ENCODE results near the gene PCED1A.

PCED1A gene

GRCh38 chr20:2798095-2798805, 42.2 kb downstream of the PCED1A start:
- no peak for TF ChIP-seq POLR2A (IDR thresholded peaks at IDR 0.05; ENCODE audit: extremely low read depth, insufficient read length)
- no peak; the same call in 1 of the 2 replicates for TF ChIP-seq MAX (IDR thresholded peaks at IDR 0.05; ENCODE audit: low read depth, low read length)
- no peak for TF ChIP-seq CTCF (IDR thresholded peaks at IDR 0.05; ENCODE audit: low read depth, low read length)
- no peak for TF ChIP-seq MYC (IDR thresholded peaks at IDR 0.05; ENCODE audit: low read depth, low read length)
- H3K4me3 ChIP-seq (ENCODE audit: low read depth, low read length), result peak overlapping the region; percentile 25
- no peak for DNase-seq (ENCODE audit: low read depth)

DNA sequence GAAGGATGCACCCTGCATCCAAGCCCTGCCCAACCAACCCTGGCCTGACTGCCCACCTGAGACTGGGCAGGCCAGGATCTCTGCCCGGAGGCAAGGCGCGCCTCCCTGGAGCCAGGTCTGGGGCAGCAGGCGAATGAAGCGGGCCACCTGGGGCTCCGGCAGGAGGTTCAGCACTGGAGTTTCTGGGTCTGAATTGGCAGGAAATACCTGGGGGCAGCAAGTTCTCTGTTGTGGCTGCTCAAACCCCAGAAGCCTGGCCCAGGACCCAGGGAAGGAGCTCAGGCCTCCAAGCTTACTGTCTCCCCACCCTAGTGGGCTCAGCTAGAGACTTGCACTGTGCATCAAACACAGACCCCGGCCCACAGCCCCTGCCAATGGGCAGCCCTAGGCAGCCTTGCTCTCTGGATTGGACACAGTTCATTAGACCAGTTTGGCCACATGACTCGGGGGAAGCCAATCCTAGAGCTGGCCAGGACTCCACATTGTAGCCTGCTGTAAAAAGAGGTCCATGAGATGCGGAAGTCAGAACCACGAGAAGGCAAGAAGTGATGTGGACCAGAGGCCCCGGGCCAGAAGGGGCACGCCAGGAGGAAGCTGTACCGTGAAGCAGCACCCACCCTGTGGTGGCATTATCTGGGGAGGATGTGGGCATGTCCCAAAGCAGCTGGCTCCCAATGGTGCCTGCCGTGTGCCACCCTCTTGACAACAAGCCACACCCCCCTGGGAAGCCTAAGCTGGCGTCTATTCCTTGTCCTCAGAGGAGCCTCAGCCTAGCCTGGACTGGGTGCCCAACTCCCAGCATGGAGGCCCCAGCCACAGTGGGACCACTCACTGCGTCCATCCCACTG, 43.1 kb downstream of the PCED1A start:
- no peak for TF ChIP-seq POLR2A (IDR thresholded peaks at IDR 0.05; ENCODE audit: extremely low read depth, insufficient read length)
- no peak for TF ChIP-seq MYC (IDR thresholded peaks at IDR 0.05; ENCODE audit: low read depth, low read length)
- TF ChIP-seq CTCF (IDR thresholded peaks at IDR 0.05; ENCODE audit: low read depth, low read length), result no peak
- TF ChIP-seq MAX (IDR thresholded peaks at IDR 0.05; ENCODE audit: low read depth, low read length), result no peak
- DNase-seq (ENCODE audit: low read depth), result no peak
- no peak overlapping the region for H3K4me3 ChIP-seq (ENCODE audit: low read depth, low read length)

- TF ChIP-seq MAX (IDR thresholded peaks at IDR 0.05; ENCODE audit: low read depth, low read length), result no peak
- TF ChIP-seq CTCF (IDR thresholded peaks at IDR 0.05; ENCODE audit: low read depth, low read length), result no peak
- TF ChIP-seq MYC (IDR thresholded peaks at IDR 0.05; ENCODE audit: low read depth, low read length), result no peak
- TF ChIP-seq POLR2A (IDR thresholded peaks at IDR 0.05; ENCODE audit: extremely low read depth, insufficient read length), result no peak
- H3K4me3 ChIP-seq (ENCODE audit: low read depth, low read length), result no peak overlapping the region
These were observed 44.3 kb downstream of the PCED1A start for GRCh38 chr20:2796011-2796660.

DNA sequence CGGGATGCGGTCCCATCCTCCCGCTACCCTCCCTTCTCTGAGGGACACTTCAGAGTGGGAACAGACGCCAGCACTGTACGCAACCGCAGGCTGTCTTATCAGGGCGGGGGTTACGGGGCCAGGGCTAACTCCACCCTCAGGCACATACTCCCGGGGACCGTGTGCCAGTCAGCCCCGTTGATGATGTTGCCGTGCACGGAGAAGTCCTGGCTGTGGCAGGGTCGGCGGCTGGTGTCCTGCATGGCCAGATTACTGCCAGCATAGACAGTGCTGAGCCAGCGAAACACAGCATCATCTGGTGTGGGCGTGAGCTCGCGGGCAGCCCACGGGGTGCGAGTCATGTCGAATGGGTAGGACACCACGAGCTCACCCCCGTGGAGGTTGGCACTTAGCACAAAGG, 45.0 kb downstream of the PCED1A start:
- H3K4me3 ChIP-seq (ENCODE audit: low read depth, low read length), result no peak overlapping the region
- TF ChIP-seq POLR2A (IDR thresholded peaks at IDR 0.05; ENCODE audit: extremely low read depth, insufficient read length) (no peak), MAX (IDR thresholded peaks at IDR 0.05; ENCODE audit: low read depth, low read length) (no peak), MYC (IDR thresholded peaks at IDR 0.05; ENCODE audit: low read depth, low read length) (no peak), CTCF (IDR thresholded peaks at IDR 0.05; ENCODE audit: low read depth, low read length) (no peak)
- DNase-seq (ENCODE audit: low read depth), result peak; percentile 25

More at GRCh38 chr20:2796011-2796660, 44.3 kb downstream of the PCED1A start:
- no peak for DNase-seq (ENCODE audit: low read depth)

DNA sequence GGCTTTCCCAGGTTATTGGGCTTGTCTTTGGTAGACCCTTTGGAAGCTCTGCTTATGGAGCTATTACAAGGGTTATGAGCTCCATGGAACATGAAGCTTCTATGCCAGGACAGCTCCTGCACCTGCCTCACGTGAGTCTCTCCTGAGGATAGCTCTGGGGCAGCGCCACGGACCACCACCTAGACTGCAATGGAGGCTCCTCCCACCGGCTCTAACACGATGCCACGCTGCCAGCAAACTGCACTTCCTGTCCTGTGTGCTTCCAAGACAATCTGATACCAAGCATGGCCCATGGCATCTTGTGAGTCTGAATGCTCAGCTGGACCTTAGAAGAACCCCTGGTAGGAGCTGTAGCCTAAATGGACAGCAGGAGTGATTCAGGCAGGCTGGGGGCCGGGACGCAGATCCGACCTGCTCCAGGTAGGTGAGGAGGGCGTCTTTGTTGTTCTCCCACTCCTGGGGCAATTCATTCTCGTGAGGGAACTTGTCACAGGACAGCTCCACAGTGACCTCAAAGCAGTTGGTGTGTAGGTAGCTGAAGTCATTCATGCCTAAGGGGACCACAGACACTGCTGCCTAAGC, 45.5 kb downstream of the PCED1A start:
- no peak overlapping the region for H3K4me3 ChIP-seq (ENCODE audit: low read depth, low read length)
- DNase-seq (ENCODE audit: low read depth), result no peak
- TF ChIP-seq CTCF (IDR thresholded peaks at IDR 0.05; ENCODE audit: low read depth, low read length) (no peak), MYC (IDR thresholded peaks at IDR 0.05; ENCODE audit: low read depth, low read length) (no peak)

Data from NB4 (cell line).